Skeletal muscle satellite cell (primary cell): Measurements from ENCODE around the gene PODN.
A peak's percentile ranks its signal among the peaks of the same experiment; 100 is the strongest.

ENCODE experiments used
- H3K27me3 ChIP-seq: 2 replicates; pipeline ENCODE4 v1.7.0; 2013; ENCODE audit warnings: low read length; ENCODE audit not compliant: control insufficient read depth, insufficient read depth
- H3K36me3 ChIP-seq: 2 replicates; pipeline ENCODE4 v1.7.0; 2013; ENCODE audit warnings: mild to moderate bottlenecking, control low read depth, low read length; ENCODE audit not compliant: insufficient read depth
- H3K4me1 ChIP-seq: 2 replicates; pipeline ENCODE4 v1.7.0; 2013; ENCODE audit warnings: low read length; ENCODE audit not compliant: control insufficient read depth, insufficient read depth
- H3K4me2 ChIP-seq: 2 replicates; pipeline ENCODE4 v1.7.0; 2013; ENCODE audit warnings: mild to moderate bottlenecking, low read length
- H3K4me3 ChIP-seq: 2 replicates; pipeline ENCODE4 v1.7.0; 2013; ENCODE audit warnings: low read length
- H3K9ac ChIP-seq: 2 replicates; pipeline ENCODE4 v1.7.0; 2013; ENCODE audit warnings: mild to moderate bottlenecking, low read depth, low read length, moderate library complexity
- H3K9me3 ChIP-seq: replicated peaks from 2 replicates; pipeline ENCODE4 v1.7.0; 2013; ENCODE audit warnings: mild to moderate bottlenecking, control low read depth, low read length

Gene PODN

DNA sequence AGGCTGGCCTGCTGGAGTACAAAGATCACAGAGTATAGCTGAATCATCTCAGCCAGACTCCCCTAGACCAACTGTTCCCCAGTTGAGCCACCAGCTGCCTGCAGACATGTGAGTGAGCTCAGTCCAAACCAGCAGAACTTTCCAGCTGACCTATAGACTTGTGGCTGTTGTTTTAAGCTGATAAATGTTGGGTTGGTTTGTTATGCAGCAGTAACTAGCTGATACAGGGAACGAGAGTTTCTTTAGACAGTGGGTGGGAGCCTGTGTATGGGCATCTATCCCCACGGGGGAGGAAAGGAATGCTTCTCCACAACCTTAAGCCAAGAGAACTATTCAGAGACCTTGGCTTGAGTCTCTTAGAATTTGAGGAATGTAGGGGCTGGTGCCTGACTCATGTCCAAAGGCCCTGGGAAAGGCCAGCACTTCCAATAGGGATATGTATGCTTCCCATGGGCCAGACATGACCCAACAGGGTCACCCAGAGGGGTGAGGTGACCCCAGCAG lies 50.3 kb downstream of the PODN start:
- Histone ChIP-seq H3K36me3 (no peaks in the 10 kb centered on the region), H3K9ac (no peak overlapping the region), H3K9me3 (peaks cover 7% of the 10 kb centered on the region), H3K4me2 (no peak overlapping the region), H3K4me3 (no peak overlapping the region), H3K27me3 (peaks cover 16% of the 10 kb centered on the region), H3K4me1 (peaks cover 14% of the 10 kb centered on the region)

DNA sequence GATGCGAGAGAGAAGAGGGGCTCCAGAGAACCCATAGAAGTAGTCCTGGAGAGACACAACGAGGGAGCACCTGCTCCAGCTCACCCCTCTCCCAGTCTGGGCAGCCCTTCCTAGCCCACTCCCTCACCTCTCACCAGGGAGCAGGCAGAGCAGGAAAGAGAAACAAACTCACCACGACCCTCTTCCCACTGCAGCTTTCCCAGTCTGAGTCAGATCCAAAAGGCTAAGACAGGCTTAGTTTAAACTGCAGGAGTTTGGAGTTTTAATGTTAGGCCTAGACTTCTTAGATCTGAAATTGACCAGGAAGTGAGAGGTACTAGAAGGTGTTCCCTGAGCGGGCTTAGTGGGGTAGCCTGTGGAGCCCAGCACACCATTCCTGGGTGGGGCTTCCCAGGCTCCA lies 50.8 kb downstream of the PODN start:
- Histone ChIP-seq H3K4me3 (no peak overlapping the region), H3K36me3 (no peaks in the 10 kb centered on the region), H3K9ac (peak overlapping the region; percentile 19), H3K4me2 (no peak overlapping the region), H3K27me3 (peaks cover 17% of the 10 kb centered on the region), H3K9me3 (peaks cover 7% of the 10 kb centered on the region), H3K4me1 (peaks cover 14% of the 10 kb centered on the region)

DNA sequence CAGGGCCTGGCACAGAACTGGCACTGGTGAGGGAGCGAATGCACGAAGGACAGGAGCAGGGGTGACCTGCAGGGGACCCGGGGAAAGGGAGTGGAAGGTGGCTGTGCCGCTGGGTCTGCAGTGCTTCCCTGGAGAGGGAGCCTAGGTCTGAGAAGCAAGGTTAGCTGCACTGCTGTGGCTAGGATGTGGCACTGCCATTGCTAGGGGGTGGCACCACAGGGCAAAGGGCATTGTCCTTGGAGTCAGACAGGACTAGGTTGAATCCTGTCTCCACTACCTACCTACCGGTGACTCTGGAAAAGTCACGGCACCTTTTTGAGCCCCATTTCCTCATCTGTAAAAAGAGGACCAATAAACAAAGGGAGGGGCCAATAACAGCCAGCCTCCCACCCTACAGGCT lies 52.1 kb downstream of the PODN start:
- Histone ChIP-seq H3K9me3 (peaks cover 7% of the 10 kb centered on the region), H3K4me2 (no peak overlapping the region), H3K9ac (no peak overlapping the region), H3K4me1 (peaks cover 14% of the 10 kb centered on the region), H3K27me3 (peaks cover 8% of the 10 kb centered on the region), H3K36me3 (no peaks in the 10 kb centered on the region), H3K4me3 (no peak overlapping the region)

DNA sequence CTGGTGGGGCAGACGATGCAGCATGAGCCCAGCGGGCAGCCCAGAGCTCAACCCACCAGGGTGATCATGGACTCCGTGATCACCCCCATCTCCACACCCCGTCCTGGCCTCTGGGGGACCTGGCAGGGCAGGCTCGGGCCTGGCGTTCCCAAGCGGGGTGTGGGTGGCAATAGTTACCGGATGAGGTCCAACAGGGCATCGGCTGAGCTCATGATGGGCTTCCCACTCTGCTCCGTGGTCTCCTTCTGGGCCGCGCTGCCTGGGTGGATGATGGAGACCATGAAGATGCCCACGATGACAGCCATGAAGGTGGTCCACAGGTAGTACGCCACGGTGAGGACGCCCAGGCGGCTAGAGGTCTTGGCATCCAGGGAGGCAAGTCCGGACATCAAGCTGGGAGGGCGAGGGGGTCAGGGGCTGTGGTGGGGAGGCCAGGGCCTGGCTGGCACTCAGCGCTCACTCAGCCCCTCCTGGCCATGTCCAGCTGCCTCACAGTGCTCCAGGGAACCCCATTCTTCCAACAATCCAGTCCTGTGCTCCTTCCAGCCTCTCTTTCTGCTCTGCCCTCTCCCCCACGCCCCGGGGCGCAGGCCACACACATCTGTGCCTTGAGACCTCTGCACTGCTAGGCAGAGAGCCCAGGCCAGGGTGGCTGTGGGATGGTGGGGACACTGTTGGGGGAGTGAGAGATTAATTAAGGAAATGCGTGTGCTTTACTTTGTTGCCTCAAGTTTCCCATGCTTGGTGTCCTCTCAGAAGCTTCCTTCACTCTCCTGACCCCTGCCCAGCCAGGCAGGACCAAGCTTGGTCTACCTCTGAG lies 52.8 kb downstream of the PODN start:
- no peak overlapping the region for H3K4me2 ChIP-seq
- peaks cover 7% of the 10 kb centered on the region for H3K9me3 ChIP-seq
- H3K9ac ChIP-seq: no peak overlapping the region
- H3K36me3 ChIP-seq: no peaks in the 10 kb centered on the region
- H3K4me3 ChIP-seq: no peak overlapping the region
- H3K4me1 ChIP-seq: peaks cover 14% of the 10 kb centered on the region
- peaks cover 3% of the 10 kb centered on the region for H3K27me3 ChIP-seq

DNA sequence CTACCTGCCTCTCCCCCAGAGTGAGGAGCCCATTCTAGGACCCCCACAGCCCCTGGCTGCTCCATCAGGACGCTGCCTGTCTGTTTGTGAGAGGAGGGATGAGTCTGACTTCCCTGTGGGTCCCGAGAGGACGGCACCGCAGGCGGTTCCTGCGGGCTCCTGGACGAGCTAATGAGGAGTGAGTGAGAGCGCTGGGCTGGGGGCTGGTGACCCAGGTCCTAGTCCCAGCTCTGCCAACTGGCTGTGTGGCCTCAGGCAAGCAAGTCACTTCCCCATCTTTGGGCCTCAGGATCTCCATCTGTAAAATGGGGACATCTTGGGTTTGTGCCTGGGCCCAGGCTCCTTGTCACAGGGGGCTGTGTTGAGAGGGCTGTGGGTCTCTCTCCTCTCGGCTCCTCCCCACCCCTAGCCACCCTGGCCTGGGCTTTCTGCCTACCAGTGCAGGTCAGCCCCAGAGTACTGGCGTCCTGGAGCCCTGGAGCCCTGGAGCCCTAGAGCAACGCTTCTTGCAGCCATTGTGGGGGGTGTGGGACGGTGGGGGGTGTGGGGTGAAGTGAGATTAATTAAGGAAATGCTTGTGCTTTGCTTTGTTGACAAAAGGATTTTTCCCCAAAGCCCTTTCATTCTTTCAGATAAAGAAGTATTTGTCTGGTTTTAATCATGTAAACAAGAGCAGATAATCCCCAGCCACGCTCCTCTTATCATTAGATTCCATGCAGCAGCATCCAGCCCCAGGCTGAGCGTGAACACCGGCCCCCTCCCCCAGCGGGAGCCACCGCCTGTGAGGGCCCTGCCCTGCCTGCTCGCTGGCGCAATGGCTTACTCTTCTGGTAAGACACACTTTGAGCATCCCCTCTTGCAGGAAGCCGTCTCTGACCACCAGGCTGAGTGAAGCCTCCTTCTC lies 53.6 kb downstream of the PODN start:
- Histone ChIP-seq H3K27me3 (peaks cover 3% of the 10 kb centered on the region), H3K4me1 (peaks cover 6% of the 10 kb centered on the region), H3K4me2 (no peak overlapping the region), H3K9ac (no peak overlapping the region), H3K36me3 (no peaks in the 10 kb centered on the region), H3K4me3 (no peak overlapping the region), H3K9me3 (peaks cover 7% of the 10 kb centered on the region)

DNA sequence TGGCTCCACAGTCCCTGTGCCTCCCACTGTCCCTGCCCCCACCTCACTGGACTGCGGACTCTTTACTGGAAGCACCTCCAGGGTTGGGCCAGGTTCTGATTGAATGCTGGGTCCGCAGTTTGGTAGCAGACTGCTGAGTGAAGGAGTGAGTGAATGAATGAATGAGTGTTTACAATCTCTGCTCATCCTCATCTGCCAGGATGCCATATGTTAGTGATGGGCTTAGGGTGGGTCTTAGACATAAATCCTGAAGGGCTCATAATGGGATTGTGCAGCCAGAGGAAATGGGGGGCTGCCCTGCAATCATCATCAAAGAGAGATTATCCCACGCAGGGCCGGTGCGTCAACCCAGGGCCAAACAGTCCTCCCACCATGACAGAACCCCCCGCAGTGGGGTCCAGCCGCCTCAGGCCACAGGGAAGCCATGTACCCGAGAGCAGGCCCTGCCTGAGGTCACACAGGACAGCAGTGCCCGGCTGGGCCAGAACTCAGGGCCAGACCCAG lies 54.3 kb downstream of the PODN start:
- Histone ChIP-seq H3K4me3 (no peak overlapping the region), H3K36me3 (no peaks in the 10 kb centered on the region), H3K4me1 (peaks cover 4% of the 10 kb centered on the region), H3K4me2 (no peak overlapping the region), H3K9ac (no peak overlapping the region), H3K9me3 (peaks cover 7% of the 10 kb centered on the region), H3K27me3 (peaks cover 3% of the 10 kb centered on the region)

DNA sequence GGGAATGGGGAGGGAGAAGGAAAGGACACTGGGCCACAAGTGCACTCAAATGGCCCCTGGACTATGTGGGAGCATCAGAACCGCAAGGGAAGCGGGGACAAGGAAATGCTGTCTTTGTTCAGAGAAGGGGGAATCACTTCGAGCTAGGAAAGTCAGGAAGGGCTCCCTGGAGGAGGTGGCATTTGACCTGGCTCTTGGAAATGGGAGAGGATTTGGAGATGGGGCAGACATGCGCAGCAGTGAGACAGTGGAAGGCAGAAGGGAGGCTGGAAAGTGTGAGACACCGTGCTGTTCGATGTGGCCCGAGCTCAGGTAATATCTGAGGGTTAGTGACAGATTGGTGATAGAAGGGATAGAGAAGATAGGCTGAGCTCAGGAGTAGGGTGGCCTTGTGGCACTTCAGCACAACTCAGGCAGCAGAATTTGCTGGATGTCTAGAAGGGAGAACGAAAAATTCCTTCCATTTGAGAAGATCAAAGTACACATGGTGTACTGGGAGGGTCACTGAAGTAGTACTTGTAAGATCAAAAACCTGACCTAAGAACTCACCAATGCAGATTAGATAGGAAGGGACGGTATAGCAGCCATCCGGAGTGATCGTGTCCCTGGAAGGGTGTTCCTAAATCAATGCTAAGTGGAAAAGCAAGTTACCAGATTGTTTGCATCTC lies 55.1 kb downstream of the PODN start:
- Histone ChIP-seq H3K4me1 (peaks cover 9% of the 10 kb centered on the region), H3K9ac (no peak overlapping the region), H3K4me2 (no peak overlapping the region), H3K4me3 (no peak overlapping the region), H3K9me3 (peaks cover 2% of the 10 kb centered on the region), H3K27me3 (peaks cover 3% of the 10 kb centered on the region), H3K36me3 (no peaks in the 10 kb centered on the region)

DNA sequence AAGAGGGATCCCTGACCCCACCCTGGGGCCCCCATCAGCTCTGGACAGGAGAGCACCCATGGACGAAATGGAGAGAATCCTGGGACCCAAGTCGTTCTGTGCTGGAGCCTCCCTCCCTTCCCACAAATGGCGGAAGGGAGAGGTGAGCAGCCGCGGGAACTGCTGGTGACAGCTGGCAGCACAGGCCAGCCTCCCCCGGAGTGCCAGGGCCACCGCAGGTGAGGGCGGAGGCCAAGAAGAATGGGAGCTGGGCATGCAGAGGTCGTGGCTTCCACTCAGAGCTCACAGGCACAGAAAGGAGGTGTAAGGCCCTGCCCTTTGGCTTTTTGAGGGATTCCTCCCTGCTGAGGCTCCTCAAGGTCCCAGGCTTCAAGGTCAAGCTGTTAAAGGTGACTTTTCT lies 55.8 kb downstream of the PODN start:
- no peak overlapping the region for H3K9ac ChIP-seq
- H3K4me2 ChIP-seq: no peak overlapping the region
- H3K4me1 ChIP-seq: peaks cover 13% of the 10 kb centered on the region
- no peaks in the 10 kb centered on the region for H3K9me3 ChIP-seq
- peaks cover 3% of the 10 kb centered on the region for H3K27me3 ChIP-seq
- no peaks in the 10 kb centered on the region for H3K36me3 ChIP-seq
- H3K4me3 ChIP-seq: no peak overlapping the region

DNA sequence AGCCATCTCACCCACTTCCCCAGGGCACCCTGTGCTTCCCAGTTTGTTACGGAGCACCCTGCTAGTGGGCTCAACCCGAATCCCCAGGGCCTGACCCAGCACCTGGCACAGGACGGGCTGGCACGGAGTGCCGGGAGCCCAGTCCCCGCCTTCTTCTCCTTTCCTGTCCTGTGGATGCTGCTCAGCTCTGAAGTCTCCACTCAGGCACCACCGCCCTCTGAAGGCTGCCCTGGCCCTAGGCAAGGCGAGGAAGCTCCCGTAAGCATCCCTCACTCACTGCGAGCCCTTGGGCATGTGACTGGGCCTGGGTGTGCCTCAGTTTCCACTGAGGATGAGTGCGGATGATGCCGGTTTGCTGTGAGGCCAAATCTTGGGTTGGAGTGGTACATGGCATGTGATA lies 58.6 kb downstream of the PODN start:
- Histone ChIP-seq H3K36me3 (no peaks in the 10 kb centered on the region), H3K4me3 (no peak overlapping the region), H3K27me3 (peaks cover 3% of the 10 kb centered on the region), H3K4me2 (no peak overlapping the region), H3K4me1 (peaks cover 25% of the 10 kb centered on the region), H3K9me3 (no peaks in the 10 kb centered on the region), H3K9ac (no peak overlapping the region)

DNA sequence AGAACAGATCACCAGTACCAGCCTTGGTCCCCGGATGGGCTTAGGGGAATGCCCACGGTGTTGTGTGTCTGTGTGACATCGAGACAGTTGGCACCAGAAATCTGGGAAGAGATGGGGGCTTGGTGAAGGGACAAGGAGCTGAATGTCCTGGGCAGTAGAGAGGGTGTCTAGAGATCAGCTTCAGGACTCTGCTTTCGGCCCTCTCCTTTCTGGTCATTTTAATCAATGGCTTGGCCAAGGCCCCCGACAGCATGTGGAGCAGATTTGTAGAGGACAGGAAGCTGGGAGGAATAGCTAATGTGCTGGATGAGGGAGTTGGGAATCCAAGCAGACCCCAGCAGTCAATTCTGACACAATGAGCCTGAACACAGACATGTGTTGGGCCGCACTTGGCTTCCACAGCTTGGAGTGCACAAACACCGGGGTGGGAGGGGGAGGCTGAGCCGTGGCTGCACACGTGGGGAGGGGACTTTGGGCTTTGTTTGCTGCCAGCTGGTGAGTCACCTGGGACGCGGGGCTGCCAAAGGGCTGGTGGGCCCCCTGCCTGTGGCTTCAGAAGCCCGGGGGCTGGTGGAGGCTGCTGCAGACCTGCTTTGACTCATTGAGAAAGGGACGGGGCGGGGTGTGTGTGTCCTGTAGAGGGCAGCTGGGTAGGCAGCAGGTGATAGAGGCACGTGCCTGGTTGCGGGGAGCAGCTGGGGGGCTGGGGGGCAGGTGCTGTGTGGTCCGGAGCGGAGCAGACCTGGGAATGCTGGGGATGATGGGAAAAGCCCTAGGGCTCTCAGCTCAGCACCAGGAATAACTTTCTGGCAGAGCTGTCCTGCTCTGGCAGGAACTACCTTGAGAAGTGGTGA lies 59.5 kb downstream of the PODN start:
- no peak overlapping the region for H3K4me3 ChIP-seq

More for the DNA sequence above, 59.5 kb downstream of the PODN start:
- Histone ChIP-seq H3K27me3 (peaks cover 3% of the 10 kb centered on the region), H3K36me3 (no peaks in the 10 kb centered on the region), H3K4me1 (peaks cover 25% of the 10 kb centered on the region), H3K9me3 (no peaks in the 10 kb centered on the region), H3K9ac (no peak overlapping the region), H3K4me2 (no peak overlapping the region)
